ENCODE data around the gene TOM1L2.

The TOM1L2 gene

GRCh38 chr17:17852930-17853329, 119.3 kb downstream of the TOM1L2 start:
- no peak for TF ChIP-seq CTCF (IDR thresholded peaks at IDR 0.05)
- peaks cover 17 to 21% of the 10 kb centered on the region in 2 experiments for H3K4me1 ChIP-seq (ENCODE audit: control insufficient read depth in 1 of 2, insufficient read depth in 1 of 2, low read depth in 1 of 2, low read length in 1 of 2)
- no peak overlapping the region for H3K27ac ChIP-seq
- no peaks in the 10 kb centered on the region for H3K36me3 ChIP-seq
- H3K27me3 ChIP-seq = no peaks in the 10 kb centered on the region
- H3K4me3 ChIP-seq (ENCODE audit: low read depth in 1 of 2, low read length in 1 of 2) = no peak overlapping the region
- H3K9me3 ChIP-seq = no peaks in the 10 kb centered on the region

GRCh38 chr17:17851103-17852002, 120.8 kb downstream of the TOM1L2 start:
- peaks cover 17 to 21% of the 10 kb centered on the region in 2 experiments for H3K4me1 ChIP-seq (ENCODE audit: control insufficient read depth in 1 of 2, insufficient read depth in 1 of 2, low read depth in 1 of 2, low read length in 1 of 2)
- H3K4me3 ChIP-seq (ENCODE audit: low read depth in 1 of 2, low read length in 1 of 2) = no peak overlapping the region

GRCh38 chr17:17849845-17850373, 122.3 kb downstream of the TOM1L2 start:
- no peaks in the 10 kb centered on the region for H3K9me3 ChIP-seq
- H3K4me1 ChIP-seq (ENCODE audit: control insufficient read depth in 1 of 2, insufficient read depth in 1 of 2, low read depth in 1 of 2, low read length in 1 of 2) = peaks cover 17 to 21% of the 10 kb centered on the region in 2 experiments
- no peak overlapping the region for H3K4me3 ChIP-seq (ENCODE audit: low read depth in 1 of 2, low read length in 1 of 2)
- H3K36me3 ChIP-seq = peaks cover 9% of the 10 kb centered on the region
- peak overlapping the region; percentile 78 for H3K27ac ChIP-seq
- no peaks in the 10 kb centered on the region for H3K27me3 ChIP-seq
- no peak for TF ChIP-seq CTCF (IDR thresholded peaks at IDR 0.05)

More at GRCh38 chr17:17851103-17852002, 120.8 kb downstream of the TOM1L2 start:
- H3K36me3 ChIP-seq = peaks cover 6% of the 10 kb centered on the region
- H3K9me3 ChIP-seq = no peaks in the 10 kb centered on the region
- TF ChIP-seq CTCF (IDR thresholded peaks at IDR 0.05) = no peak
- no peak overlapping the region for H3K27ac ChIP-seq
- H3K27me3 ChIP-seq = no peaks in the 10 kb centered on the region

- no peaks in the 10 kb centered on the region for H3K9me3 ChIP-seq
- no peak for TF ChIP-seq CTCF (IDR thresholded peaks at IDR 0.05)
- peak overlapping the region; percentile 78 for H3K27ac ChIP-seq
- H3K36me3 ChIP-seq = peaks cover 9% of the 10 kb centered on the region
- H3K4me1 ChIP-seq (ENCODE audit: control insufficient read depth in 1 of 2, insufficient read depth in 1 of 2, low read depth in 1 of 2, low read length in 1 of 2) = peaks cover 17 to 21% of the 10 kb centered on the region in 2 experiments
- H3K4me3 ChIP-seq (ENCODE audit: low read depth in 1 of 2, low read length in 1 of 2) = no peak overlapping the region
- no peaks in the 10 kb centered on the region for H3K27me3 ChIP-seq
Observed at GRCh38 chr17:17849147-17849820, 122.9 kb downstream of the TOM1L2 start.

- no peak for TF ChIP-seq CTCF (IDR thresholded peaks at IDR 0.05)
- Histone ChIP-seq H3K36me3 (peaks cover 9% of the 10 kb centered on the region), H3K27ac (peak overlapping the region; percentile 78), H3K4me1 (ENCODE audit: control insufficient read depth in 1 of 2, insufficient read depth in 1 of 2, low read depth in 1 of 2, low read length in 1 of 2) (peaks cover 17 to 21% of the 10 kb centered on the region in 2 experiments), H3K9me3 (no peaks in the 10 kb centered on the region), H3K4me3 (ENCODE audit: low read depth in 1 of 2, low read length in 1 of 2) (no peak overlapping the region), H3K27me3 (no peaks in the 10 kb centered on the region)
Observed at GRCh38 chr17:17848311-17849082, 123.7 kb downstream of the TOM1L2 start.
